GM06990 (cell line): ENCODE results near the gene ATAD3C.
A peak's percentile ranks its signal among the peaks of the same experiment; 100 is the strongest.
"Not testable (repeated sequence)": the region's sequence is repeated elsewhere in the genome, so short reads cannot be mapped to it uniquely, and the experiment has no call there.

Experiments used
- DNase-seq: peaks from one replicate; pipeline ENCODE4 v3.0.0-alpha.2; 2011; ENCODE audit not compliant: insufficient read length; ENCODE audit errors: extremely low read depth
- H3K27me3 ChIP-seq: replicated peaks from 2 replicates; pipeline ENCODE4 v1.6.0; 2011; ENCODE audit warnings: low read length; ENCODE audit not compliant: control insufficient read depth, insufficient read depth
- H3K36me3 ChIP-seq: 2 replicates; pipeline ENCODE4 v1.5.1; 2011; ENCODE audit warnings: low read length; ENCODE audit not compliant: control insufficient read depth, insufficient read depth
- H3K4me3 ChIP-seq: replicated peaks from 2 replicates; pipeline ENCODE4 v1.5.1; 2011; ENCODE audit warnings: low read depth, mild to moderate bottlenecking, control low read depth, low read length
- CTCF ChIP-seq: IDR thresholded peaks from 2 replicates; pipeline ENCODE4 v1.5.1; 2011; ENCODE audit warnings: low read length, control low read depth, mild to moderate bottlenecking, inconsistent platforms; ENCODE audit not compliant: insufficient read depth, poor library complexity, severe bottlenecking

ATAD3C gene

DNA sequence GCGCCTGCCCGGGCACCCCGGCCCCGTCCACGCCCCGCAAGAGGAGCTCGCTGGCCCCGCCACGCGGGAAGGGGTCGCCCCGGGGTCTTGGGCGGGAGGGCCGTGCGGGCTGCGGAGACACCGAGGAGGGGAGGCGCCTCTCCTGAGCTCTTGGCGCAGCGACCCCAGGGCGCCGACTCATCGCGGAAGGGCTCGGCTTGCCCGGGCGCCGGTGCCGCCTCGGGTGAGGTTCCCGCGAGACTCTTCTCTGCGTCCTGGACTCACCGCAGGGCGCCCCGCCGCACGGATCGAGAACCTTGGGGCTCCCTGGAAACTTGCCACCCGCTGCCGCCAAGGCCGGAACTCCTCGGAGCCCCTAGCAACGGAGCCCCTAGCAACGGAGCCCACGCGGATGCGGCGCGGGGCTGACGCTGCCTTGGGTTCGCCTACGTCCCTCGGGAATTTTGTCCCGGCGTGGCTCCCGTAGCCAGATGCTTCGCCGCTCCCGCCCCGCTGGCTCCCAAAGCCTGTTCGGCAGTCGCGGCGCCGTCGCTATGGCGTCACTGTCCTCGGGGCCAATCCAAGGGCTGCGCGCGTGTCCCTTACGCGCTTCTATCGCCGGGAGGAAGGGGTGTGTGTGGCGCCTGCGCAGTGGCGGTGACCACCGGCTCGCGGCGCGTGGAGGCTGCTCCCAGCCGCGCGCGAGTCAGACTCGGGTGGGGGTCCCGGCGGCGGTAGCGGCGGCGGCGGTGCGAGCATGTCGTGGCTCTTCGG, 62.2 kb downstream of the ATAD3C start, which contains the start of gene ATAD3A:
Gene ATAD3A (plus strand): TSS at position 630 of the 753 bp plus-strand sequence. CDS start 107 bp downstream, at position 737.
- peaks cover 1% of the 10 kb centered on the region for H3K36me3 ChIP-seq
- TF ChIP-seq CTCF, result no peak
- no peaks in the 10 kb centered on the region for H3K27me3 ChIP-seq
- peak; percentile 96 for DNase-seq
- peak within 1 kb of the TSS; percentile 88 for H3K4me3 ChIP-seq

DNA sequence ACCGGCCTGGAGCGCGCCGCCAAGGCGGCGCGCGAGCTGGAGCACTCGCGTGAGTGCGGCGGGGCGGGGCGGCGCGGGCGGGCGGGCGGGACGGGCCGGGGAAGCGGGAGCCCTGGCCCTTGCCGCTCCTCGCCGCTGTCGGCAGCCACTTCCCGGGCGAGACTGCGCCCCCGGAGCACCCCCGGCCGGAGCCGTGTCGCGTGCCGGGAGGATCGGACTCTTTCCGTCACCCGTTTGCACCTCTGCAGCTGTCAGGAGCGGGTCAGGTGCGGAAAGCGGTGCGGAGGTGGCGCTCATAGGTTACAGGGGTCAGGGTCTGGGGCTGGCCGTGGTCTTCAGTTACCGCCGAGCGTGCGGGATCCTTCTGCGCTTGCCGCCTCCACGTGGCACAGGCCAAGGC, 62.9 kb downstream of the ATAD3C start:
- H3K27me3 ChIP-seq, H3K36me3 ChIP-seq, DNase-seq: not testable (repeated sequence)
- H3K4me3 ChIP-seq, result peak overlapping the region; percentile 88

- not testable (repeated sequence) for H3K4me3 ChIP-seq, DNase-seq, H3K27me3 ChIP-seq
- H3K36me3 ChIP-seq, result peaks cover 10% of the 10 kb centered on the region
Measured at GRCh38 chr1:1513675-1514074, 64.2 kb downstream of the ATAD3C start.

GRCh38 chr1:1514376-1514775, 64.9 kb downstream of the ATAD3C start:
- DNase-seq, H3K27me3 ChIP-seq, H3K4me3 ChIP-seq: not testable (repeated sequence)
- H3K36me3 ChIP-seq, result peaks cover 11% of the 10 kb centered on the region

- H3K4me3 ChIP-seq, H3K27me3 ChIP-seq, DNase-seq: not testable (repeated sequence)
- H3K36me3 ChIP-seq, result peaks cover 14% of the 10 kb centered on the region
Measured at GRCh38 chr1:1516923-1517322, 67.4 kb downstream of the ATAD3C start.

- H3K4me3 ChIP-seq, result no peak overlapping the region
- H3K27me3 ChIP-seq, result no peaks in the 10 kb centered on the region
- H3K36me3 ChIP-seq, result peaks cover 14% of the 10 kb centered on the region
- TF ChIP-seq CTCF, result no peak
- no peak for DNase-seq
Measured at GRCh38 chr1:1517973-1518620, 68.6 kb downstream of the ATAD3C start.

GRCh38 chr1:1518621-1519007, 69.1 kb downstream of the ATAD3C start:
- H3K4me3 ChIP-seq, H3K27me3 ChIP-seq, DNase-seq: not testable (repeated sequence)
- H3K36me3 ChIP-seq, result peaks cover 16% of the 10 kb centered on the region
